Stimulated activated CD4-positive, alpha-beta T cell treated with anti-CD3 and anti-CD28 coated beads, Interleukin-1b, Interleukin-23, amount 100 ng/mL, for 4 hours (primary cell): ENCODE data around the gene ANKRD33B.
A peak's percentile ranks its signal among the peaks of the same experiment; 100 is the strongest.

Source experiments
- DNase-seq, 2 donors: peaks; one replicate each; pipeline ENCODE4 v3.0.0-alpha.2; 2020; ENCODE audit warnings: low read depth in 2 of 2

The ANKRD33B gene

DNA sequence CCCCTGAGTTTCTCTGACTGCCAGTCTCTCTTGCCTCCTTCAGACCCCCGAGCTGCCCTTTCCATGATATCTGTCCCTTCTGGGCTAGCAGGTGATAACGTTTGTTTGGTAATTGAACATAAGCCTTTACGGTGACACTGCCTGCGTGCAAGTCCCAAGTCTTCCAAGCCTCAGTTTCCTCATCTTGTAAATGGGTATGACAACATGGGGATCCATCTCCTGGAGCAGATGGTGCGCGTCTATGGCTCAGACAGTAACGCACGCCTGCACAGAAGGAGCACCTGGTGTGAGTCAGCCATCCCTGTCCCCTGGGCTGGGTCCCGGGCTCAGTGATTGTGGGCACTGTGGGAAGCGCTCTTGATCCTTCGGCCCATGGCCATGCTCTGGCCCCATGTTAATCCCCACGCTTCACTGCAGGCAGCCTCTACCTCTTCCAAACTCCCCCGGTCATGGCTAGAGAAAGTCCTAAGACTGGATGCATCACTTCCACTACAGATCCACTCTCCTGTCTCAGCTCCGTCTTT lies 111.4 kb downstream of the ANKRD33B start:
- no peak for DNase-seq

DNA sequence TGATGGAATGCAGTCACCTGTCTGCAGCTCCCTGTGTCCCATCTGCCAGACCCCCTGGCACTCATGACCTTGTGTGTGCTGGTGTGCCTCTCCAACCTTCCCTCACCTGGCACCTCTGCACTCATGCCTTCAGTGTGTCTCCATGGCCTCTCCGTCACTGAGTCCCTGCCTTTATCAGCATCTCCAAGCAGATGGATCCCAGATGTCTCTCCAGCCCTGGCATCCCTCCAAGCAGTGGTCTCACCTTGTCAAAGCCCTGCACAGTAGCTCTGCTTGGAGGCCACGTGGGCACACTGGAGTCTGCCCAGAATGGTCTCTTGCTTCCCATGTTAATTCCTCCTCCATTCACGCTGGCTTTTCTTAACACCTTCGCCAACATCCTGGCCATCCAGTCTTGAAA lies 112.4 kb downstream of the ANKRD33B start:
- no peak for DNase-seq

DNA sequence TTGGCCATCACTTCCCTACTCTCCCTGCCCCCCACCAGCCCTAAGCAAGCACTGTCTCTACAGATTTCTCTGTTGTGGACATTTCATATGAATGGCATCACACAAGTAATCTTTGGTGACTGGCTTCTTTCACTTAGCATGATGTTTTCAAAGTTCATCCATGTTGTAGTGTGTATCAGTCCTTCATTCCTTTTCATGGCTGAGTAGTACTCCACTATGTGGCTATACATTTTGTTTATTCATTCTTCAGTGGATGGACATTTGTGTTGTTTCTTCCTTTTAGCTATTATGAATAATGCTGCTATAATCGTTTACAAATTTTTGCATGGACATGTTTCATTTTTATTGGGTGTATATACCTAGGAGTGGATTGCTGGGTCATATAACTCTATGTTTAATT lies 113.1 kb downstream of the ANKRD33B start:
- DNase-seq: no peak

DNA sequence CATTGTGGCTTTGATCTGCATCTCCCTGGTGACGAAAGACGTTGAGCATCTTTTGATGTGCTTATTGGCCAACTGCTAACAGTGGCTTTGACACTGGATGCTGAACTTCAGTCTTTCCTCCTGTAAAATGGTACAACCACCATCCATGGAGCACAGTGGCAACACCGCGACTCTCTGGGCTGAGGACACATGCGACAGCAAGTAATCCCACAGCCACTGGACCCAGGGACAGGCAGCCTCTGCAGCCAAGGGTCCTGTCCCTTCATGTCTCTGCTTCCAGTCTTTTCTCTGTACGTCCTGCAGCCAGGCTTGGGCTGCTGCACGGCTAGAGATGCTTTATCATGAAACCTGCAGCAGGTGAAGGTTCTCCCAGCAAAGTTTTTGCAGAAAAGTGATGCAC lies 113.7 kb downstream of the ANKRD33B start:
- no peak for DNase-seq

DNA sequence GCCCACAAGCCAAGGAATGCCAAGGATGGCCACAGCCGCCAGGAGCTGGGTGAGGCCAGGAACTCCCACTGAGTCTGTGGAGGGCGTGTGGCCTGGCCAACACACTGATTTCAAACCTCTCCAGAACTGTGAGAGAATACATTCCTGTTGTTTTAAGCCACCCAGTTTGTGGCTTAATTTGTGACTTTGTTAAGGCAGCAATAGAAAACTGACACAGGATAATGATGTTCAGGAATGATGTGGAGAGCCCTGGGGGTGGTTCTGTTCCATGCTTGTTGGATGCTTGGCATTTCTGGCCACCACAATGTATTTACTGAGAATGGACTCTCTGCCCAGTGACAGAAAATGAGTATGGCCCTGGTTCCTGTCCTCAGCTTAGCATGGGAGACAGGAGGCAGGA lies 114.4 kb downstream of the ANKRD33B start:
- no peak for DNase-seq

DNA sequence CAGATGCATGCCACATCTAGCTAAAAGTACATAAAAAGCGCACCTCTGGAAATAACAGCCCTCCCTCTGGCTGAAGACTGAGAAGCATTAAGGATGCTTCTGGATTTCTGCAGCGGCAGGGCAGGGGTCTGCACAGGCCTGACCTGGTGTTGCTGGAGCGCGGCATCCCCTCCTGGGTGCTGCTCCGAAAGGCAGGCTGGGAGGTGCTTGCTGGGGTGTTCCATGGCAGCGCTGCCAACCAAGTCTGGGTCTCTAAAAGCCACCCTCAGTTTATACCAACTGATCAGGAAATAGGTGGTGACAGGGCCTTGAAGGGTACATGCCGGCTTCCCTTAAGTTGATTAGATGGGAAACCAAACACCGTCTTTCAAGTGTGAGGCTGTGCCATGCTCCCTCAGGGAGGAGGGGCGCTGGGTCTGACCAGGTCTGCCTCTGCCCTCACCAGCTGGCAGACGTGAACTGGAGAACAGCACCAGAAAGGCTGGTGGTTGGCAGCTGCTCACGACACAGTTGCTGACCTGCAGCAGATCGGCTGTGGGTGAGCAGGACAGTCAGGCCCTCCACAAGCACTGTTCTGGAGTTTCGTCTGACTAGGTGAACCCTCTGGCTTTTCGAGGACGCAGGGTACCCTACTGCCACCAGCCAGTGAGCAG lies 115.6 kb downstream of the ANKRD33B start:
- no peak for DNase-seq

DNA sequence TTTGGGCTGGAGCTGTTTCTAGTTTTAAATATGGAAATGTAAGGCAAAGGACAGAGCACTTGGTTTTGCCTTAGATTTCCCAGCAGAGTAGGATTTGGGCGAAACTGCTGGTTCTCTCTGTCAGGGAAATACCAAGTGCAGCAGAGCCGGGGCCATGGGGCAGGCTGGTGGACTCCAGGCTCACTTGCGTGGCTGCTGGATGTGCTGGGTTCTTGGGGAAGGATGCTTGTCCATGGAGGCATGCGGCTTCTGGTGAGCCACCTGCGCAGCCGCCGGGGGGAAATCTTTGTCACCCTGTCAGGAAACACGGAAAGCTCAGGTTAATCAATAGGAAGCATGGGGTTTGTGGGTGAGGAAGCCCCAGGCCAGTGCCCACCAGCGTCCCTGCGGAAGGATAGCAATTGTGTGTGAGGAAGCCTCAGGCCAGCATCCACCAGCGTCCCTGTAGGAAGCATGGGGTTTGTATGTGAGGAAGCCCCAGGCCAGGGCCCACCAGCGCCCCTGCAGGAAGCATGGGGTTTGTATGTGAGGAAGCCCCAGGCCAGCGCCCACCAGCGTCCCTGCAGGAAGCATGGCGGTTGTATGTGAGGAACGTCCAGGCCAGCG lies 117.1 kb downstream of the ANKRD33B start:
- no peak for DNase-seq

DNA sequence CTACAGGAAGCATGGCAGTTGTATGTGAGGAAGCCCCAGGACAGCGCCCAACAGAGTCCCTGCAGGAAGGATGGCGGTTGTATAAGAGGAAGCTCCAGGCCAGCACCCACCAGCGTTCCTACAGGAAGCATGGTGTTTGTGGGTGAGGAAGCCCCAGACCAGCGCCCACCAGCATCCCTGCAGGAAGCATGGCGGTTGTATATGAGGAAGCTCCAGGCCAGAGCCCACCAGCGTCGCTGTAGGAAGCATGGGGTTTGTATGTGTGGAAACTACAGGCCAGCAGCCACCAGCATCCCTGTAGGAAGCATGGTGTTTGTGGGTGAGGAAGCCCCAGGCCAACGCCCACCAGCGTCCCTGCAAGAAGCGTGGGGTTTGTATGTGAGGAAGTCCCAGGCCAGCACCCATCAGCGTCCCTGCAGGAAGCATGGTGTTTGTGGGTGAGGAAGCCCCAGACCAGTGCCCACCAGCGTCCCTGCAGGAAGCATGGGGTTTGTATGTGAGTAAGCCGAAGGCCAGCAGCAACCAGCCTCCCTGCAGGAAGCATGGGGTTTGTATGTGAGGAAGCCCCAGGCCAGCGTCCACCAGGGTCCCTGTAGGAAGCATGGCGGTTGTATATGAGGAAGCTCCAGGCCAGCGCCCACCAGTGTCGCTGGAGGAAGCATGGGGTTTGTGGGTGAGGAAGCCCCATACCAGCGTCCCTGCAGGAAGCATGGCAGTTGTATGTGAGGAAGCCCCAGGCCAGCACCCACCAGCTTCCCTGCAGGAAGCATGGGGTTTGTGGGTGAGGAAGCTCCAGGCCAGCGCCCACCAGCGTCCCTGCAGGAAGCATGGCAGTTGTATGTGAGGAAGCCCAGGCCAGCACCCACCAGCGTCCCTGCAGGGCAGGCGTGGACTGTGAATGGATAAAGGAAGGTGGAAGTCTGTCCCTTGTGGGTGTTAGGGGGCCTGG lies 118.1 kb downstream of the ANKRD33B start:
- no peak for DNase-seq

DNA sequence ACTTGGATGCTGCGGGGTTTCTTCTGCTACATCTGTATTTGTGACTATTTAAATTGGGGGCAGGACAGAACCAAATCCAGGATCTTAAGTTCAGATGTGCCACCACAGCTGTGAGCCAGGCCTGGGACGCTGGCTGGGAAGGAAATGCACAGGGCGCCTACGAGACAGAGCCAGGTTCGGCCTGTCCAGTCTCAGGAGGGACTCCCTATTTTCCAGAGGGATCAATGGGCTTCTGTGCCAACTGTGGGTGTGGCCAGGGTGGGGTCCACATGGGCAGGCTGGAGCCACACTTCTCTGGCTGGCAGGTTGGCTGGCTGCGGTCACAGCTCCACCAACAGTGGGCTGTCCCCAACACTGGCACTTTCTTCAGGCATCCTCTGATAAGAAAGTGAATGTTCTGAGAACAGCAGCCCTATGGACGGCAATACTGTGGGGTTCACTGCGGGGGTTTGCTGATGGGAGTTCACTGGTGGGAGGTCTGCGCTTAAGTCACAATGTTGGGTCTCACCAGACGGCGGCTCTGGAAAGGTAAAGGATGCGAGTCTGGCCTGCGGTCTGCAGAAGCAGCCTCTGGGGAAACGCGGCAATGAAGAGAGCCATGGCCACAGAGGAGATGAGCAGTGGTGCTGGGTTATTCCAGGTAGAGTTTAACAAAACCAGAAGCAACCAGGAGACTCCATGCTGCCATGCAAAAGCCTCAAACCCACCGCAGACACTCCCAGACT lies 119.1 kb downstream of the ANKRD33B start:
- no peak for DNase-seq

DNA sequence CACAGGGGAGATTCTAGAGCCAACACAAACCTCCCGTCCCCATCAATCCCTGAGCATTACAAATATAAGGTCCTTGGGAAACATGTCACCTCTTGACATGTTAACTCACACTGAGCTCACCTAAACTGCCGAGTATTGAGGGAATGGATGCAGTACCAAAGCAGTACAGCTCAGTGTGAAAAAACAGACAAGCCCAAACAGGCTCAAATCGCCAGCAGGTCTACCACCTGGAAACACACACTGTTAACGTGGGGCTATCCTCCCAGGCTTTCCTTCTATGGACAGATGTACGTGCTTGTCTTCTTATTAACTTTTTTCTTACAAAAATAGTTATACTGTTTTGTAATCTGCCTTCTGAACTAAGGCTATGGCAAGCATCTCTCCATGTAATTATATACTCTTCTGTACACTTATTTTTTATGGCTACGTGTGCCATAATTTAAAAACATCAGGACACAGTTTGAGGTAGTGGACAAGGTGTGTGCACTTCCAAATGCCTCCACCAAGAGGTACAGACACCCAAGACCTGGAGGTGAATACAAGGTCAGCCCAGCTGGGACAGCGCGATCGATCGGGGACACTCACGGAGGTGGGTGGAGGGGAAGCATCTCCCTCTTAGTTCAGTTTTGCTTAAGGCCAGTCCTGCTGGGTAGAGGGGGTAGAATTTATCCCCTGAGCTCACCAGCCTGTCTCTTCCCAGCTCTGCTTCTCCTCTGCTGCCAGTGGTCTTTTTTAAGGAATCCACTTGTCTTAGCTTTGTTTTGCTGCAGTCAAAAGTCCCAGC lies 120.6 kb downstream of the ANKRD33B start:
- DNase-seq: no peak

DNA sequence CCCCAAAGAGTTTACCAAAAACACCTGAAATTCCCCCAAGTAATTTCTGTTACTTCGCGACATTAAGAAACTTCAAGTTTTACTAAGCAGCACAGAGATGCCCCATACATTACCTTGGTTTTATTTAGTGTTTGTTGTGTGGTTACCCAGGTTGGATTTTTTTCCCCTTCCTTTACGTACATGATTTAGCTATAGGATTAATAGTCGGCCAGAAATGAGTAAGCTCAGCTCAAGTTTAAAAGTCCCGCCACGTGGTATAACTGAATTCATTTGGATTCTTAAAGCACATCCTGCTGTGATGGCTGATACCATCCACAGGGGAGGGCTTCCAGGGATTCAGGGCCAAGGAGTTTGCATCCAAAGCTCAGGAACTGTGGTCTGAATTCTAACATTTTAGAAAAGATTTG lies 121.2 kb downstream of the ANKRD33B start:
- no peak for DNase-seq

DNA sequence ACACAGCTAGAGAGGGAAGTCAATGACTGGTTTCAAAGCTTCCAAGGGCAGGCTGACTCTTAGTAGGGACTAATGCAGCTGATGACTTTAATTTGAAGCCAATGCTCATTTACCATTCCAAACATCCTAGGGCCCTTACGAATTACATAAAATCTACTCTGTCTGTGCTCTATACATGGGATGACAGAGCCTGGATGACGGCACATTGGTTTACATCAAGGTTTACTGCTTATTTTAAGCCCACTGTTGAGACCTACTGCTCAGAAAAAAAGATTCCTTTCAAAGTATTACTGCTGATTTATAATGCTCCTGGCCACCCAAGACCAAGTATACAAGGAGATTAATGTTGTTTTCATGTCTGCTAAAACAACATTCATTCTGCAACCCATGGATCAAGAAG lies 123.0 kb downstream of the ANKRD33B start:
- DNase-seq: no peak

DNA sequence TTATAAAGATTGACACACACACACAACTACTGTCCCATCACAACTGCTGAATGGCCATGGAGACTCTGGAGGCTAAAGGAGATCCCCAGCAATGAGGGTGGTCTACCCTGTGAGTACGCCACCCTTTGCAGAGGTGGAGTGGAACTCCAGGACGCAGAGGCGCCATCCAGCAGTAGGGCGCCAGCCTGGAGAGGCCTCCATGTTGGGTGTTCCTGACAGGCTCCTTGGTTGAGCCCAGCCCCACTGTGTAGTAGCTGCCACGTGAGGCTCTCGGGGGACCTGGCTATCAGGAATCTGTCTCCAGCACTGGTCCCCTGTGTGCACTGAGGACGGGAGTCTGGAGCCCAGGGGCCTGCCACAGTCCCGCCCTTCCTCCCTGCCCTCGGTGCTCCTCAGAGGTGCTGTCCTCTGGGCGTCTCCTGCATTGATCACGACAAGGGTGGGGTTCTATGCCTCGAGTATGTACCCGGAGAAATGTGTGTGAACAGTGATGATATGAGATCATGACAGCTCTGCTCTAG lies 124.8 kb downstream of the ANKRD33B start:
- no peak for DNase-seq

DNA sequence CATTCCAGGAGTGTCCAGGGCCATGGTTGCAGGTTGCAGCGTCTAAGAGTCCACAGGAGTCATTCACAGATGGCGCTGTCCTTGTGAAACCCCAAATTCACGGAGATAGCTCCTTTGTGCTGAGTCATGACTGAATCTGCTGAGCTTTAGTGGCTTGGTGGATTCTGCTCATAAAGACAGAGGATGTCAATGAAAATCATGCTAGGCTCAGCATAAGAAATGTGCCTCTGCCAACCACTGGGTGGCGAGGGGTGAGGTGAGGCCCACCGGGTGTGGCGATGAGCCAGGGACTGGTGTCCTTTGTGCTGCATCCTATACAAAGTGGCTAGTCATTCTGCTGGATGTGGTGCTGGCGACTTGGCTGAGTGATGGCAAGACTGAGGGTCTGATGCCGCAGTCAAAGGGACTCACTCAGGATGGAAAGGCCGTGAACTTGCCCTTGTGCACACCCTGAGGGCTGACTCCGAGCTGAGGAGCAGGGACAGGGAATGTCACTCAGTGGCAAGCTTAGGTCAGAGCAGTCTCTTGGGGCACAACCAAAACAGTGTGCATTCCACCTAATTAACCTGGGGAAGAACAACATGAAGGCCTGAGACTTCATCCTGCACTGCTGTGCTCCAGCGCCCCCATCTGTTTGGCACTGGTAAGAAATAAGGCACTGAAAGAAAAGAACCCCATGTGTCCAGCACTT lies 125.7 kb downstream of the ANKRD33B start:
- DNase-seq: peak in 1 of 2 donors; percentile 9

DNA sequence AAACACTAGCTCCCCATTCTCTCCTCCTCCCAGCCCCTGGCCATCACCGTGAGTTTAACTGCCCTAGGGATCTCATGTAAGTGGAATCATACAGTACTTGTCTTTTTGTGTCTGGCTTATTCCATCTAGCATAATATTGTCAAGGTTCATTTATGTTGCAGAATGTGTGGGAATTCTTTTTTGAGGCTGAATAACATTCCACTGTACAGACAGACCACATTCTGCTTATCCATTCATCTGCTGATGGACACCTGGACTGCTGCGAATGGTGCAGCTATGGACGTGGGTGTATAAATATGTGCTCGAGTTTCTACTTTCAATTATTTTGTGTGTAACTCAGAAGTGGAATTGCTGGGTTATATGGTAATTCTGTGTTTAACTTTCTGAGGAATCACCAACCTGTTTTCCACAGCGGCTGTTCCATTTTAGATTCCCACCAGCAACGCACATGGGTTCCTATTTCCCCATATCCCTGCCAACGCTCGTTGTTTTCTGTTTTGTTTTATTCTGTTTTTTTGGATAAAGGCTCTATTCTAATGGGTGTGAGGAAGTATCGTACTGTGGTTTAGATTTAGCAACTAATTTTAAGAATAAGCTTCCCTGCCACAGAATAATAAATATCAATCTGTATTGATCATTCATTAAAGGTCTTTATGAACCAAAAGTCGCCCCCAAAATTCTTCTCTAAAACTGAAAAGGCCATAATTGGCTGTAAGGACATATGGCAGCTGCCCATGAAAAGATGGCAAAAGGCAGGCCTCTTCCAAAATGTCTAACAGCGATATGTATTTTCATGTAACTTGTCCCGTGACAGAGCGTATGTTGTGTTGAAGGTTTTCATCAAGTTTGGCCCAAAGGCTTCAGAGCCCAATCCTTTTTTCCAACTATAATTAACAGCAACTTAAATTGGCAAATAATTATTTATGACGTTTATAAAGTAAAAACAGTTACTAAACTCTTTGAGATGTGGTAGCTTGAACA lies 126.9 kb downstream of the ANKRD33B start:
- no peak for DNase-seq

DNA sequence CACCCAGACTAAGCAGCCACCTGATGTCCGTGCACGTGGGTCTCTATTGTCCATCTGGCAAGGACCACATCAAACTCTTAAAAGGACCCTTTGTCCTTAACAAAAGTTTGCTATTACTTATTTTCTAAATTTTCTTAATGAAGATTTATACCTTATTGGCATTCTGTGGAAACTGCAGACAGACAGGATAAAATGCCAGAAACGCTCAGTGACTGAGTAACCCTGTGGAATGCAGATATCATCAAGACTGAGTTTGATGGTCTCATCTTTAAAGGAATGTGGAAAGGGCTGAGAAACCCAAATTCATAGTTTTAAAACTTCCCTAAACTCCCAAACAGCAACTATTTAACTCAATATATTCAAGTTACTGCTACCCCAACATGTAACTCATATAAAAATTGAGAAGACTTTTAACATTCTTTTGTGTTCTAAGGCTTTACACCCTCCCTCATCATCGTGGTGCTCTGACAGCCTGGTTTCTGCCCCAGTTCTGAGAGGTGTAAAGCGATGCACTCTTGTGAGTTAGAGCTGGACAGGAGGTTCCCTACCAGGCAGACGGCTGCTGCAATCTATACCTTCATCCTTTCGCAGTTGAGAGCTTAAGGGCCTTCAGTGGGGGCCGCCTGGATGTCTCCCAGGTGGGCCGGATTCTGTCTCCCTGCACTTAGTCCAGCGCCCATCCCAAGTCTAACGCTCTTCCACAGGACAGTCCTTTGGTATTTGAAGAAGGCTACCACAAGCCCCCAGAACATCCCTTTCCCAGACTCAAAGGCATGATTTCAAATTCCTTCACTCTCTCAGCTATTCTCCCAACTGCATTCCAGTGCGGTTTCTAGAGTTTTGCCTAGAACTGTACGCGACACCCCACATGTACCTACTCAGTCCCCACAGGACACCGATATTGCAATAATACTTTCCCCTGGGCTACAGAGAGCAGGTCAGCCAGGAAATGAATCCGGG lies 128.2 kb downstream of the ANKRD33B start:
- DNase-seq: no peak

DNA sequence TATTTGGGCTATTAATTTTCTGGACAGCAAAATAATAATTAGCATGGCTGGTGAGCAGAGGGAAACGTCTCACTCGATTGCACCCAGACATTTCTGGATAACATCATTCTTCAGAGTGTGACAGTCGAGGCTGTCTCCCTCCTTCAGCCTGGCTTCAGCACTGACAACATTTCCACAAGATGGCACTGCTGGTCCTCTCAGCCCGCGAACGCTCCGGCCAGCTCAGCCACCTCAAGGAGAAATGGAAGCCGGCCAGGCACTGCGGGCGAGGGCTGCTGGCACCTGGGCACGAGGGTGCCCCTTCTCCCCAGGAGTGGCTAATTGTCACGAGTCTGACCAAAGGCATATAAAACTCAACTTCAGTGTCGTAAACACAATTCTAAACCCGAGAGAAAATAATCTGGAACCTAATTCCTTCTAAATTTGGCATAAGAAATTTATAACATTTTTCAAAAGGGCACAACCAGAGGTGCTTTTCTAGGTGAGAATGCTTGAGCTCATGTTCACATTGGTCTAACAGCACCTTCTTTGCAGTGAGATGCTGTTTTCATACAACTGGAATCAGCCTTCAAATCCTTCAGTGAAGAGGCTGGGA lies 131.3 kb downstream of the ANKRD33B start:
- no peak for DNase-seq
